Islet of Langerhans (tissue), 1 donor: ENCODE measurements around the gene ACSL6.
A peak's percentile ranks its signal among the peaks of the same experiment; 100 is the strongest.

Experiments used
- FAIRE-seq: peaks from one replicate; lab custom pipeline; 2011; peaks lifted over from hg19 to GRCh38; lab: Jason Lieb, UNC

Gene ACSL6

GRCh38 chr5:131979816-131980215 lies 31.6 kb downstream of the ACSL6 start:
- no peak for FAIRE-seq

DNA sequence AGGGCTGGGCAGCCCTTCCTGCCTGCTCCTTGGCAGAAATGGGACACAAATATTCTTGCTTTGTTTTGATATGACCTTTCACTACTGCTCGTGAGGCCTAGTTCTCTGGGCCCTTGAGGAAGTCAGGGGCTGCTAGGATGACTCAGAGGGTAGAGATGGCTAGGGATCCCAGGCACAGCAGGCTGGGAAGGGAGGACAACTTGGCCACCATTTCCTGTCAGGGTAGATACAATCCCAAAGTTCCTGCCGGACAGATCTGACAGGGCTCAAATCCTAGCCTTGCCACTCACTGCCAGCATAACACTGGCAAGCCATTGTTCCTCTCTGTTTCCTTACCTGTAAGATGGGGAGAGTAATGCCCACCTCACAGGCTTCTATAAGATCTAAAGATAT lies 34.2 kb downstream of the ACSL6 start:
- FAIRE-seq: no peak

- no peak for FAIRE-seq
These were observed 34.8 kb downstream of the ACSL6 start for GRCh38 chr5:131976414-131977211.

GRCh38 chr5:131974956-131975726 lies 36.3 kb downstream of the ACSL6 start:
- FAIRE-seq: no peak

GRCh38 chr5:131974622-131974955 lies 36.9 kb downstream of the ACSL6 start:
- FAIRE-seq: no peak

DNA sequence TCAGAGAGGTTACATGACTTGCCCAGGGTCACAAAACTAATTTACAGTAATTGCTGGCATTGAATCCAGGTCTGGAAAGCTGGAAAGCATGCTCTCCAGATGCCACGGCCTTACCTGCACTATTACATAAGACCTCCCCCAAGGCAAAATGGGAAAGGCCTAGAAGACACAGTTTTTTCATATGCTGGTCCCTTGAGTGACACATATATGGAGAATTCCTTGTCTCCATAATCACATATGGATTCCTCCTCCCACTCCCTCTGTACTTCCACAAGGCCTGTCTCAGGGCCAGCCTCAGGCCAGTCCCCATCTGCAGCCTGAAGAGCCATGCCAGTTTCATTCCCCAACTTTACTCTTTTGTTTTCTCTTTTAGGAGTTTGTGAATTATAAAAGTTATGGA lies 37.4 kb downstream of the ACSL6 start:
- FAIRE-seq: no peak

- no peak for FAIRE-seq
These were observed 38.3 kb downstream of the ACSL6 start for GRCh38 chr5:131973089-131973712.

GRCh38 chr5:131968396-131968954 lies 43.0 kb downstream of the ACSL6 start:
- no peak for FAIRE-seq

DNA sequence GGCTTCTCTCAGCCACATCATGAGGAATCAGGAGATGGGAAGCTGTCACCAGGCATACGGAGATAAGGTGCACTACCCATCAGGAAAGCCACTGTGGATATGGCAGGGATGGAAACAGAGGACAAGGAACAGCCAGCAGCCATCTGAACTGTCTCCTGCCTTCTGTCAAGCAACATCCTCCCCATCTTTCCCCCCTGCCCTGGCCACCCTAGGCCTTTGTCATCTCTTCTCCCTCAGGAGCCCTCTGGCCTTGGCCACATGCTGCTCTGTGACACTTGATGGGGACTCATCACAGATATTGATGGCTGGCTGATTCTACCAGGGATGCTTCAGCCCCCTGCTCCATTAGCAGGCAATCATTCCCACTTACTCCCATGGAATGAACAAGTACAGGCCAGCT lies 44.9 kb downstream of the ACSL6 start:
- FAIRE-seq: no peak

DNA sequence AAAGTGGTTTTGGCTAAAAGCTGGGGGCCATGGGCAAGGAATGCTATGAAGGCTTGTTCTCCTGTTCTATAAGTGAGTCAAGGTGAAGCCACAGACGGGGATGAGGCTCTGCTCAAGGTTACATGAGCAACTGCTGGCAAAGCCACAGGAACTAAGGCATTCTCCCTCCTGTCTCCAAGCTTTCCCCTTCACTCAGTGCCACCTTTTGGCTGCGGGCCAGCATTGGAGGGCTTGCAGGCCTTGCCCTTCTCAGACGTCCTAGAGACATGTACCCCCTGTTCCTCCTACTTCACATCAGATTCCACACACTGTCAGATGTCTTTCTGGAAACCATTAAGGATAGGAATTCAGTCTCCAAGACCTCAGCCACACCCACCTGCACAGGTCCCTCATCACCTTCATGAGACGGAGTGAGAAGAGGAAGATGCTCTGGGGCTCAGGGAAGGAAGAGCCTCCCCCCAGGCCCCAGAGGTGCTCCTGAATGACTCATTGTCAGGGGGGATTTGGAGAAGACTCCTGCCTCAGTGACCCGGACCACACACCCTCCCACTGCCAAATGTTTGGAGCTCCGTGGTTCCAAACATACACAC lies 45.5 kb downstream of the ACSL6 start:
- no peak for FAIRE-seq

DNA sequence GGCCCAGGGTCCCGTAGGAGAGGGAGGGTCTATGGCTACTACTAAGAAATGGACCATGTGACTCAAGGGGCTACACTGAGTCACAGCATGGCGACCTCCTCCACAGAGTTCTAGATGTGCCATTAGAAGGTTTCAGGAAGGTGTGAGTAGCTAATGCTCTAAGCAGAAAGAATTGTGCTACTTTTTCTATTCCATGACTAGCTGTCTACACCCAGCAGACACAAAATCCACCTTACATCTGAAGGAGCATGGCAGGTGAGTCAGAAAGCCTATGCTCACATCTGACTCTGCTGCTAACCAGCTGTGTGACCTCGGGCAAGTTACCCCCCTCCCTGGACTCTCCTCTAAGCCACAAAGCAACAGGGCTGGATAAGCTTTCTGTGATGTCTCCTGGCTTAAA lies 51.6 kb downstream of the ACSL6 start:
- no peak for FAIRE-seq

GRCh38 chr5:131959136-131959535 lies 52.3 kb downstream of the ACSL6 start:
- FAIRE-seq: no peak

GRCh38 chr5:131957721-131958441 lies 53.6 kb downstream of the ACSL6 start:
- peak; percentile 43 for FAIRE-seq

GRCh38 chr5:131953969-131954368 lies 57.5 kb downstream of the ACSL6 start:
- FAIRE-seq: peak; percentile 27

DNA sequence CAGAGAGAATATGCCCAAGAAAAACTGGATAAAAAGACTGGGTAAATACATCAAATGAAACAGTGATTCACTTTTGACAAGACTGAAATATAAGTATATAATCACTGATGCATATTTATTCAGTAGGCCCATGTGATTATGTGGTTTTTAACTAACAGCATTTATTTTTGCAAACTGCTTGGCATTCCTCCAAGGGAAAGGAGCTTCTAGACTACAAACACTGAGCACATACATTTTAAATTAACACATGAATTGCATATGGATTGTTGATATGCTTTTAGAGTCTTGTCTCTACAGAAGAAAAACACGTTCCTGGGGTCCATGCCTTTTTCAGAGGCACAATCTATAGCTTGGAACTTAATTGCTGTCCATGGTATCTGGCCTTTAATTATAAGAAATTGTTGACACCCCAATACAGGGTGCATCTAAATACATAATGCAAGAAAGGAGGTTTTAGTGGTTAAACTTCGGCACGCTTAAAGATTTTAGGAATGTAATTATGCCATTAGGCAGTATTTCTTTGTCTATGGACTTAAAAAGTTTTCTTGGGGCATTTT lies 59.1 kb downstream of the ACSL6 start:
- no peak for FAIRE-seq

DNA sequence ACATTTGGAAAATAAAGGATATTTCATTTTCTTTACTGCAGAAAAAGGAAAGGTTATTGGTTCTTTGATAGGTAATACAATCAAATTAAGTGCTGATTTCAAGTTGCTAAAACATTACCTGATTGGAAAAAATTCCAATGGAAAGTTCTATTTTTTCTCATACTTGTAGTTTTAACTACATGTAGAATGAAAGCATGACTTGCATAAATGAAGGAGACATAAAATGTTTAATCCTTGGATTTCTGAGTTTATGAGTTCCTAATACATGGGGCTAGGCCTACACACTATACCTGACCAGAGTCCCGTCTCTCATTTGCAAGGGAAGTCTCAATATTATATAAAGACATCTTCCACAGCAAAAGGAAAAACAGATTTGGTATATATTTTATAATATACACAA lies 60.8 kb downstream of the ACSL6 start:
- no peak for FAIRE-seq

GRCh38 chr5:131947445-131947844 lies 64.0 kb downstream of the ACSL6 start:
- FAIRE-seq: peak; percentile 100

DNA sequence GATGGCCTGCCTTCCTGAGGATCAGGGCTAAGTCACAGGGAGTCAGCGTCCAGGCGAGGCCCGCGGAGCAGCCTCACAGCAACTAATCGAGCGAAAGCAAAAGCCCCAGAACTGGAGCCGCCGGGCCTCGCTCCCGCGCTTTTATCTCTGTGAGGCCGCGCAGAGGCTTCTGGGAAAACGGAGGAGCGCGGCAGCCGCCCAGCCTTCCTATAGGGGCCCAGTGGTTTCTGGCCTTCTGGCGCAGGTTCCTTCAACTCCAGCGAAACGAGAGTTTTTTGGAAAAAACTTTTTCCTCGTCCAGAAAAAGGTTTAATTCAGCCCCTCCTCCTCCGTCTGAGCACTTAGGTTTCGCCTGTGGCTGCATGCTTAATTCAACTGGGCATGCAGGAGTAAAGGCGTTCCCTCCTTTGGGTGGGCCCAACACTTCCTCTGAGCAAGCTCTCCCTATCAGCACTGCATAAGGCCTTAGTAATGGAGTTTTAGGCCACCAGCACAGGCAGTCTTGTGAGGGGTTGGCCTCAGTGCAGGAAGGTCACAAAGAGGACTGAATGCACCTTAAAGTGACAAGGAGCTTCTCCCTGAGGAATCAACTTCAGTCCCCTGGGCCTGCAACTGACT lies 65.8 kb downstream of the ACSL6 start, which contains the start of gene MEIKIN:
Gene MEIKIN, minus strand, starts transcription at position 113 of the 618 bp plus-strand sequence. CDS start 158 bp downstream, outside the sequence.
- FAIRE-seq: no peak

DNA sequence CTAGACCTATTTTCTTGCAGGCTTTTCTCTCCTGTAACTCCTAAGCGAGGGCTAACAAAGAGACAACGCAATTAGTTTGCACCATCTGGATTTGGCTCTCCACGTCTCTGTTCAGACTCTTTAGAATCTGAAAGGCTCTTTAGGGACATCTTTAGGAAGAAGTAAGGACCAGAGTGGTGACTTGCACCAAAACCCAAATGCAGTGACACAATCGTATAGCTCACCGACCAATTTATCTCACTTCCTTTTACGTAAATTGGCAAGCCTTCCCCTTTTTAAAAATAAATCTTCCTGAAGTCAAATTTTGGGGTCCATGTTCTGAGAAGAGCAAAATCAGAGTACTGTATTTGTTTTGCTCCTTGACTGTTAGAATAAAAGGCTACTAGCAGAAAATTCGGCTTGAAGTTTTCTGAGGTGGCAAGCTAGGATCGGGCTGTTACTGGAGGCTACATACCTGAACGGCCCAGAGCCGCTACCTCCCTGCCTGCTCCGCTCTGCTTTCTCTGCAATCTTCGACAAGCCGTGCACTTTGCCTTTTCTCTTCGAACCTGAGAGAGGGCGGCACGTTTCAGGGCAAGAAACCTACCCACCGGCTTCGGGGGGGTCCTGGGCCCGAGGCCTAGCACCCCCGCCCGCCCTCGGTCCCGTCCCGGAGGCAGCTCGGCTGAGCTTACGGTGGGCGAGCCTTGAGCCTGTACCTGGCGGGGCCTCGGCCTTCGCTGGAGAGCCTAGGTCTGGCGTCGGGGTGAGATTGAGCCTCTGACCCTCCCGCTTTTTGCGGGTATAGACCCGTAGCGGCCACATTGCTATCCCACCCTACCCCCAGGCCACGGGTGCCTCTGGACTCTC lies 66.5 kb downstream of the ACSL6 start:
- FAIRE-seq: no peak

DNA sequence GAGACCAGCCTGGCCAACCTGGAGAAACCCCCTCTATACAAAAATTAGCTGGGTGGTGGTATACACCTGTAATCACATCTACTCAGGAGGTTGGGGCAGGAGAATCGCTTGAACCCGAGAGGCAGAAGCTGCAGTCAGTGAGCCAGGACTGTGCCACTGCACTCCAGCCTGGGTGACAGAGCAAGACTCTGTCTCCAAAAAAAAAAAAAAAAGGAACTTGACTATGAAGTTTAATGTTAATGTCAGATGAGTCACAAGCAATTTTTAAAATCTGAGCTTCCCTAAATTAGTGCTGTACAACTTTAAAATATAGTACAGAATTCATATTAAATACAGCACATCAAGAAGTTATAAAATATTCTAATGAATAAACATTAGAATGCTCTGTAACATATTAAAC lies 67.5 kb downstream of the ACSL6 start:
- no peak for FAIRE-seq
